ENCODE measurements around the gene GLCCI1.

- TF ChIP-seq, protein P1, sequence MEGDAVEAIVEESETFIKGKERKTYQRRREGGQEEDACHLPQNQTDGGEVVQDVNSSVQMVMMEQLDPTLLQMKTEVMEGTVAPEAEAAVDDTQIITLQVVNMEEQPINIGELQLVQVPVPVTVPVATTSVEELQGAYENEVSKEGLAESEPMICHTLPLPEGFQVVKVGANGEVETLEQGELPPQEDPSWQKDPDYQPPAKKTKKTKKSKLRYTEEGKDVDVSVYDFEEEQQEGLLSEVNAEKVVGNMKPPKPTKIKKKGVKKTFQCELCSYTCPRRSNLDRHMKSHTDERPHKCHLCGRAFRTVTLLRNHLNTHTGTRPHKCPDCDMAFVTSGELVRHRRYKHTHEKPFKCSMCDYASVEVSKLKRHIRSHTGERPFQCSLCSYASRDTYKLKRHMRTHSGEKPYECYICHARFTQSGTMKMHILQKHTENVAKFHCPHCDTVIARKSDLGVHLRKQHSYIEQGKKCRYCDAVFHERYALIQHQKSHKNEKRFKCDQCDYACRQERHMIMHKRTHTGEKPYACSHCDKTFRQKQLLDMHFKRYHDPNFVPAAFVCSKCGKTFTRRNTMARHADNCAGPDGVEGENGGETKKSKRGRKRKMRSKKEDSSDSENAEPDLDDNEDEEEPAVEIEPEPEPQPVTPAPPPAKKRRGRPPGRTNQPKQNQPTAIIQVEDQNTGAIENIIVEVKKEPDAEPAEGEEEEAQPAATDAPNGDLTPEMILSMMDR (optimal IDR thresholded peaks at IDR 0.05 in 1 of 3, IDR thresholded peaks at IDR 0.05 in 1 of 3, conservative IDR thresholded peaks at IDR 0.05 in 1 of 3; ENCODE audit: extremely low read depth in 1 of 3, insufficient read depth in 2 of 3, low read length in 3 of 3): no peak
- TF ChIP-seq EZH2 (IDR thresholded peaks at IDR 0.05; ENCODE audit: low read length): no peak
Observed at GRCh38 chr7:7938471-7938870, 30.1 kb upstream of the GLCCI1 start.

Data from keratinocyte (primary cell).